Tibial nerve (tissue), 4 donors: ENCODE results near the gene SENP1. TPM values are rescaled to one million over a fixed set of nuclear protein-coding genes. Genes with fewer than 3 reads are reported as not detected.

ENCODE experiments used
- DNase-seq, 2 donors: peaks; one replicate each; pipeline ENCODE4 v3.0.0-alpha.2; 2019; ENCODE audit warnings: low spot score in 2 of 2
- H3K27ac ChIP-seq, 4 donors: fragments of 200-600 bp; sonication (generic) in 3 of 4; one replicate each; pipeline ENCODE4 v1.5.1; 2017 to 2019; ENCODE audit warnings: mild to moderate bottlenecking in 1 of 4
- H3K27me3 ChIP-seq, 2 donors: fragments of 200-600 bp; sonication (generic) in 1 of 2; one replicate each; pipeline versions ENCODE4 v1.5.1 to v1.6.0; 2017 to 2019
- H3K36me3 ChIP-seq, 3 donors: fragments of 200-600 bp; sonication (generic); one replicate each; pipeline ENCODE4 v1.5.1; 2018 to 2019
- H3K4me1 ChIP-seq, 4 donors: fragments of 200-600 bp; sonication (generic) in 3 of 4; one replicate each; pipeline ENCODE4 v1.5.1; 2017 to 2019
- H3K4me3 ChIP-seq, 4 donors: fragments of 200-600 bp; sonication (generic) in 3 of 4; one replicate each; pipeline ENCODE4 v1.5.1; 2017 to 2019; ENCODE audit warnings: mild to moderate bottlenecking in 1 of 4, moderate library complexity in 1 of 4
- H3K9me3 ChIP-seq, 4 donors: fragments of 200-600 bp; sonication (generic) in 3 of 4; one replicate each; pipeline ENCODE4 v1.5.1; 2017 to 2019
- EP300 ChIP-seq, 2 donors: sonication (generic); formaldehyde crosslinking; IDR thresholded peaks; one replicate each; pipeline ENCODE4 v1.6.1; 2017; ENCODE audit warnings: antibody characterized with exemption in 2 of 2, mild to moderate bottlenecking in 1 of 2
- POLR2A ChIP-seq, 2 donors: fragments of 450-650 bp; IDR thresholded peaks; one replicate each; pipeline ENCODE4 v1.6.1; 2017; ENCODE audit warnings: antibody characterized with exemption in 2 of 2, mild to moderate bottlenecking in 2 of 2, moderate library complexity in 2 of 2
- WGBS, 2 donors: methylation state at CpG; one replicate each; pipeline ENCODE4 v1.1.5; 2018; 5-methylcytosine and 5-hydroxymethylcytosine counted together
- total RNA-seq, 4 donors: library from RNA; depleted of rRNA; stranded (reverse); fragments of >200 nt; gene quantifications; one replicate each; pipeline ENCODE4 v1.1.0, GENCODE V29; 2016
- TF ChIP-seq, protein P1 (sequence below), 5 experiments: fragments of 200-600 bp in 3 of 5; fragments of 450-650 bp in 2 of 5; sonication (generic) in 3 of 5; IDR thresholded peaks; one replicate each; pipeline ENCODE4 v1.5.1; 2016 to 2019; ENCODE audit warnings: antibody characterized with exemption in 5 of 5, mild to moderate bottlenecking in 3 of 5, moderate library complexity in 2 of 5

SENP1 gene
- total RNA-seq, 4 donors from 2014 or later: 14.7 to 40.0 (median 21.1) TPM

DNA sequence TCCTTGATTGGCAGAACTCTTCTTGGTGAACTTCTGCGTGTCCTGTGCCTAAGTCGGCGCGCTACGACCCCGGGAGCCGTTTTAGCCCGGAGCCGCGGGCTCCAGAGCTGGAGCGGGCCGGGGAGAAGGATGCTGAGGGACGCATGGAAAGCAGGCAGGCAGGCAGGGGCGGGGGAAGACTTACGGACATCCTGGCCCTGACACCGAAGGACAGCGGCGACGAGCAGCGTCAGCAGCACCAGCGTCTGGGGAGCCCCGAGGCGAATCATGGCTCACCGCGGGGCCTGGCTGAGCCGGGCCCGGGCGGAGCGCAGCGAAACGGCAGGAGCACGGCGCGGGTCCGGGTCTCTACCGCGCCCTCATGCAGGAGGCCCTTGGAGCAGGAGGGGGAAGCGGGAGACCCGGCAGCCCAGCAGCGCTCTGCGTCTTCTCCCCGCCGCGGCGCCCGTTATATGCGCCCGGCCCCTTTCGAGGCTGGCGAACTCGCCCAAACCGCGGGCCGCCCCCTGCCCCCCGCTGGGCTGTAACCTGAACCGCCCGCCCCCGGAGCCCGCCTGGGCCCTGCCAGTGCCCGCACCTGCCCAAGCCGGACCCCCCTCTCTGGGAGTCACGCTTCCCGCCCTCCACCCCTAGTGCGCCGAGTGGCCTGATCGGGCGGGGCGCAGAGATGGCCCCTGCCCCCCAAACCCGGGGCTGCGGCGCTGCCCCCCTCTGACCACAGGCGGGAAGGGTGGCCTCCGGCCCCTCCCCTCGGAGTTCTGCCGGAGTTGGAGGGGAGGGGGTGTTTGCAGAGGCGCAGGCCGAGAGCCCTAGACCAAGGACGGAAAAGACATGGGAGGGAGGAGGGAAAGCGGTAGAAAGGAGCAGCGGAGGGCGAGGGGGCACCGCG, 101.6 kb downstream of the SENP1 start, which contains the start of gene COL2A1:
COL2A1 (minus strand) TSS at position 424 of the 889 bp plus-strand sequence; CDS start at position 269, 155 bp downstream.
- H3K4me3 ChIP-seq: peak within 1 kb of the TSS; percentile 1 to 47 (median 20)
- no peak within 1 kb of the TSS for H3K27ac ChIP-seq
- TF ChIP-seq POLR2A (IDR thresholded peaks at IDR 0.05) (no peak), EP300 (IDR thresholded peaks at IDR 0.05) (no peak)
- TF ChIP-seq, protein P1, sequence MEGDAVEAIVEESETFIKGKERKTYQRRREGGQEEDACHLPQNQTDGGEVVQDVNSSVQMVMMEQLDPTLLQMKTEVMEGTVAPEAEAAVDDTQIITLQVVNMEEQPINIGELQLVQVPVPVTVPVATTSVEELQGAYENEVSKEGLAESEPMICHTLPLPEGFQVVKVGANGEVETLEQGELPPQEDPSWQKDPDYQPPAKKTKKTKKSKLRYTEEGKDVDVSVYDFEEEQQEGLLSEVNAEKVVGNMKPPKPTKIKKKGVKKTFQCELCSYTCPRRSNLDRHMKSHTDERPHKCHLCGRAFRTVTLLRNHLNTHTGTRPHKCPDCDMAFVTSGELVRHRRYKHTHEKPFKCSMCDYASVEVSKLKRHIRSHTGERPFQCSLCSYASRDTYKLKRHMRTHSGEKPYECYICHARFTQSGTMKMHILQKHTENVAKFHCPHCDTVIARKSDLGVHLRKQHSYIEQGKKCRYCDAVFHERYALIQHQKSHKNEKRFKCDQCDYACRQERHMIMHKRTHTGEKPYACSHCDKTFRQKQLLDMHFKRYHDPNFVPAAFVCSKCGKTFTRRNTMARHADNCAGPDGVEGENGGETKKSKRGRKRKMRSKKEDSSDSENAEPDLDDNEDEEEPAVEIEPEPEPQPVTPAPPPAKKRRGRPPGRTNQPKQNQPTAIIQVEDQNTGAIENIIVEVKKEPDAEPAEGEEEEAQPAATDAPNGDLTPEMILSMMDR (IDR thresholded peaks at IDR 0.05): no peak
- no peak for DNase-seq
- H3K27me3 ChIP-seq: peaks cover 0 to 82% of the 10 kb centered on the region in 2 donors
- H3K4me1 ChIP-seq: peaks cover 0 to 49% (median 37%) of the 10 kb centered on the region in 4 donors
- WGBS, 2 donors: 1 to 2% methylated on average over 25 to 39 of the region's 83 CpGs
- no peaks in the 10 kb centered on the region for H3K9me3 ChIP-seq
- H3K36me3 ChIP-seq: no peaks in the 10 kb centered on the region

DNA sequence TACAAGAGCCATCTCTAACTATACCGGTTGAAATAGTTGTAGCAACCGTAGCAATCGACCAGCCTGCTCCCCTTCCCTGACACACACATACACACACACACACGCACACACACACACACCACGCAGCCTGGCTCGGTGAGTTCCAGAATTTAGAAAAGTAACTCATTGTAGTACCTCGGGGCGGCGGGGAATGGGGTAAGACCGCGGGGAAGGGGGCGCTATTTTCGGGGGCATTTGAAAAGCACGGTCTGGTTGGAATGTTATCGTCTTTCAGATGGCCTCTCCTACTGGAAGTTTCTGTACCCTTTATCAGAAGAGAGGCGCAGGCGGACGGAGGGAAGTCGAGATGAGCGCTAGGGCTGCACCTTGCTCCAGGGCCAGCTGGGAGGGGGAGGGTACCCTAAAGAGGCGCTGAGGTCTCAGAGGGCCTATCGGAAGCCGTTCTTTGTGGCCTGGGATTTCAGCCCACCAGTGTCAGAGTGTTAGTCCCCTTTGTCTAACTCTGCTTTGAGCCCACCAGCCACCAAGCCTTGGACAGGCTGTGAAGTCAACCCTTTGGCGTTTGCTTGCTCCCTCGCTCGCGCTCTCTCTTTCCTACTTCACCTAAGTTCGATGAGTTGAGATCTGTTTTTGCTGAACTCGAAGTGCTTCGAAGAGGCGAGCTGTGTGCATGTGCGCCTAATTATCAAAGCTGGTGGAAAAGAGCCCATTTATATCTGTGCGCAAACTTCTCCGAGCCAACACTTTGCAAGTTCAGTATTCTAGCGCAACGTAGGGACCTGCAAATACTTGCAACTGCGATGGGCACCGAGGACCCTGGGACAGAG, 102.4 kb downstream of the SENP1 start:
- H3K4me1 ChIP-seq: peaks cover 0 to 49% (median 37%) of the 10 kb centered on the region in 4 donors
- 6 to 8% methylated on average over 38 of the region's 38 CpGs for WGBS, 2 donors
- peak overlapping the region in 3 of 4 donors; percentile 1 to 52 (median 29) for H3K4me3 ChIP-seq
- no peak for DNase-seq
- H3K36me3 ChIP-seq: no peaks in the 10 kb centered on the region
- H3K27me3 ChIP-seq: peaks cover 0 to 80% of the 10 kb centered on the region in 2 donors
- no peak overlapping the region for H3K27ac ChIP-seq
- TF ChIP-seq, protein P1 (IDR thresholded peaks at IDR 0.05): no peak
- TF ChIP-seq EP300 (IDR thresholded peaks at IDR 0.05) (no peak), POLR2A (IDR thresholded peaks at IDR 0.05) (no peak)
- H3K9me3 ChIP-seq: no peaks in the 10 kb centered on the region

DNA sequence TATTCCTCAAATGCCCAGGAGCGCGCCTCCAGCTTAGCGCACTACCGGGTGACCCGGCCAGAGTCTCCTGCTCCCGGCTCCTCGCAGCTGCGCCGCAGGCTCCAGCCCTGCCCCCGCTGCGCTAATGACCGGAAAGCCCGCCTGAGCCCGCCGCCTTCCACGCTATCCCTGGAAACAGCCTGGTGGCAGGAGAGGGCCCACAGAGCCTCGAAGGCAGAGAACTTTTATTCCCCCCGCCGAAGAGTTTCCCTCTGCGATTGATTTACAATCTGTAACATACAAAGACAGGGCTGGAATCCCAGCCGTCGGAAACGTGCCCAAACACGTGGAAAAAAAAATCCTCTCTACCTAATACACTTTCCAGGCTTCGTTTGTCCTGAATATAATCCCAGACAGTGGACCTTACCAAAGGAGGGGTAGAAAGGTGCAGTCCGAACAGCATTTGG, 103.1 kb downstream of the SENP1 start:
- Histone ChIP-seq H3K27ac (no peak overlapping the region), H3K36me3 (no peaks in the 10 kb centered on the region), H3K9me3 (no peaks in the 10 kb centered on the region), H3K4me1 (peaks cover 0 to 49% (median 37%) of the 10 kb centered on the region in 4 donors), H3K27me3 (peaks cover 0 to 78% of the 10 kb centered on the region in 2 donors), H3K4me3 (peak overlapping the region; percentile 26 to 55 (median 47))
- no peak for DNase-seq
- TF ChIP-seq, protein P1 (IDR thresholded peaks at IDR 0.05): no peak
- TF ChIP-seq POLR2A (IDR thresholded peaks at IDR 0.05) (no peak), EP300 (IDR thresholded peaks at IDR 0.05) (no peak)
- WGBS, 2 donors: 2 to 3% methylated on average over 26 of the region's 26 CpGs

DNA sequence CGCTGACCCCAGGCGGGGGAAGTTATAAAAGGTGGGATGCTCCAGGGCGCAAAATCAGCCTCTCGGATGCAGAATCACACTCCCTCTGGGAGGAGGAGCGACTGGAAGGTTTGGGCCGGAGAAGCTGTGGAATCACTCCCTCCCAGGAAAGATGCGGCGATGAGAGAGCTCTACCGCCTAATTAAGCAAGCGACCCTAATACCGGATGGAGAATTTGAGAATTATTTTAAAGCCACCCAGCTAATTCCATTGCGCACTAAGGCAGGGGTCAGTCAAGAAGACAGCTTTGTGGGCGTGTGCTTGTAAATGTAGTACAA, 103.5 kb downstream of the SENP1 start:
- no peak for DNase-seq
- Histone ChIP-seq H3K27ac (no peak overlapping the region), H3K4me3 (peak overlapping the region; percentile 26 to 55 (median 47)), H3K9me3 (no peaks in the 10 kb centered on the region), H3K36me3 (no peaks in the 10 kb centered on the region), H3K27me3 (peaks cover 0 to 74% of the 10 kb centered on the region in 2 donors), H3K4me1 (peaks cover 0 to 49% (median 37%) of the 10 kb centered on the region in 4 donors)
- 0 to 2% methylated on average over 11 to 13 of the region's 13 CpGs for WGBS, 2 donors
- TF ChIP-seq, protein P1 (IDR thresholded peaks at IDR 0.05): no peak
- TF ChIP-seq POLR2A (IDR thresholded peaks at IDR 0.05) (no peak), EP300 (IDR thresholded peaks at IDR 0.05) (no peak)
